ENCODE data around the gene ABHD14A.

ABHD14A gene

DNA sequence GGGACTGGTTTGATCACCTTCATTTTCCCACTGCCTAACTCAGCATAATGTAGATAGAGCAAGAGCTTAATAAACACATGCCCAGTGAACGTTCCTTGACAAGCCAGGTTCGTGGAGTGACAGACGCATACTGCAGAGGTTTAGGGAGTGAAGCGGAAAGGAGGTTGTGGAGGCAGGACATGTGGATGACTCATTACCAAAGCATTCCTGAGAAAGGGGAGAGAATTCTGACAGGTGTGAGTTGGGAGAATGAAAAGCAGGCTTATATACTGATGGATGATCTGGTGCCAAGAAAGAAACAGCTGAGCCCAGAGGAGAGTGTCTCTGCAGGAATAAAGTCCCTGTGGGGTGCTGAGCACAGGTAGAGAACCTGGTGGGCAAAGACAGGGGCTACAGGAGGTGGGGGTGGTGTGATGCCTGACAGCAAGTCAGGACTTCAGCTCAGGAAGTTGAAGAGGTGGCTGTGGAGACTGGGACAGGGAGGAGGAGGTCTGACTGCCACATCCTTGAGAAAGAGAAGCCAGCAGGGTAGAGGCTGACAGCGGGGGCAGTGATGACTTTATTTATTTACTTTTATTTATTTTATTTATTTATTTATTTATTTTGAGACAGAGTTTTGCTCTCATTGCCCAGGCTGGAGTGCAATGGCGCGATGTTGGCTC lies 23.2 kb downstream of the ABHD14A start:
- no peak for DNase-seq

GRCh38 chr3:51998774-51999173 lies 23.9 kb downstream of the ABHD14A start:
- DNase-seq = no peak

- DNase-seq = no peak
Measured at GRCh38 chr3:51999846-52000245, 25.0 kb downstream of the ABHD14A start.

- peak; percentile 91 for DNase-seq
Measured at GRCh38 chr3:52001443-52001974, 26.6 kb downstream of the ABHD14A start.

GRCh38 chr3:52002748-52003147 lies 27.9 kb downstream of the ABHD14A start:
- DNase-seq = no peak

- peak; percentile 88 for DNase-seq
Measured at GRCh38 chr3:52004163-52004787, 29.4 kb downstream of the ABHD14A start.

GRCh38 chr3:52004906-52005395 lies 30.1 kb downstream of the ABHD14A start:
- DNase-seq = no peak

GRCh38 chr3:52005571-52005986 lies 30.7 kb downstream of the ABHD14A start:
- DNase-seq = no peak

DNA sequence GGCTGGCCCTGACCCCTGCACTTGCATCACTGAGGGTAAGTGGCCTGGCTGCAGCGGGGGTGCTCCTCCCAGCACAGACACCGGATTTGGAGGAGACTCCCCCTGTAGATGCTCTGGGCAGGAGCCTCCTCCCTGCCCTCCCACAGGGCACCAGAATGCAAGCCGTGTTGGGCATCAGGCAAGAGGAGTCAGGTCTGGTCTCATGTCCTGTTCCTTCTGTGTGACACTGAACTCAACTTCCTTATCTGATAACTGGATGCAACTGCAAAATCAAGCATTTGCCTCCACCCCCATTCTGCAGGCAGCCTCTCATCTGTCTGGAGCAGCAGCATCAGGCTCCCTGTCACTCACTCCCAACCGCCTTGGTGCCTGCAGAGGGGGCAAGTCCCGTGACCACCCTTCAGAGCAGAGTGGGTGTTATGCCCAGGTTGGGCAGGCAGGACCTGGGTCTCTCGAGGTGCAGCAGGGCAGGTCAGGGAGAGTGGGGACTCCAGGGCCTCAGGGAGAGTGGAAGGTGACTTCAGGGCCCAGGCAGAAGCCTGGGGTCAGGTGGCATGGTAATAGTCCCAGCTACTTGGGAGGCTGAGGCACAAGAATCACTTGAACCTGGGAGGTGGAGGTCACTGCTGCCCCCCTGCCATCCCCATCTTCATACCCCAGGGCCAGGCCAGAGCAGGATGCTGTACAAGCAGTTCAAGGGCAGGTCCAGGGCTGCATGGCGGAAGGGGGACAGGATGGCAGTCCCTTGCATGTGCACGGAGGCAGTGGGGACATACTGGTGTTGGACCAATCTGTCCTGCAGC lies 31.4 kb downstream of the ABHD14A start:
- DNase-seq = no peak

- DNase-seq = no peak
Measured at GRCh38 chr3:52006820-52007133, 31.9 kb downstream of the ABHD14A start.

DNA sequence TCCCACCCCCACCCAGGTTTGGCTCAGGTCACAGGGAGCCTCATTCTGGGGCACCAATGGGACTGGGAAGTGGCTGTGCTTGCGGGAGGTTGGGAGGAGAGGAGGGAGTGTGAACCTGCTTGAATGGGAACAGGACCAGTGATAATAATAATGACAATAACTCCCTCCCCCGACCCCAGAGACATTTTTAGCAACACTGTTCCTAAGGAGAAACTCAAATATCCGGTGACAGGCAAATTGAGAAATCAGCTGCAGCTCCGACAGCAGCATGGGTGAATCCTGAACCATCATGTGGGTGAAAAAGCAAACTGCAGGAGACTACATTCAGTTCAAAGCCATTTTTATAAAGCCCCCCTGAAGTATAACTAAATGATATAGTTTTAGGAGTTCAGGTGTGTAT lies 32.4 kb downstream of the ABHD14A start:
- DNase-seq = no peak

- no peak for DNase-seq
Measured at GRCh38 chr3:52010431-52010830, 35.6 kb downstream of the ABHD14A start.

DNA sequence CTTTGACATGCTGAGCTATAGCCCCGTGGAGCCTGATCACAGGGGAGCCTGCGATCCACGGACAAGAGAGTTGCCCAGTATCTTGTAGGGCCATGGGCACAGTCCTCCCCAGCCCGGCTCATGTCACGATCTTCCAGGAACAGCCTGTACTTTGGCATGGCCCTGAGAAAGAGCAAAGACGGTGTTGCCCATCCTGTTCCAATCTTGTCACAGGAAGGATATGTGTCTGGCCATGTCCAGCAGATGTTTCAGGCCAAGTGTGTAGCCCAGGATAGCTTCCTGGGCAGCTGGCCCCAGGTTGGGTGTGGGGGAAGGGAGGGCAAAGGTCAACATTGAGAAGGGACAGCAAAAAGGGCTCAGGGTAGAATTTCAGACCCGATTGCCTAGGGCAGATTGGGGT lies 37.8 kb downstream of the ABHD14A start:
- no peak for DNase-seq

- no peak for DNase-seq
Measured at GRCh38 chr3:52013802-52014598, 39.1 kb downstream of the ABHD14A start.

DNA sequence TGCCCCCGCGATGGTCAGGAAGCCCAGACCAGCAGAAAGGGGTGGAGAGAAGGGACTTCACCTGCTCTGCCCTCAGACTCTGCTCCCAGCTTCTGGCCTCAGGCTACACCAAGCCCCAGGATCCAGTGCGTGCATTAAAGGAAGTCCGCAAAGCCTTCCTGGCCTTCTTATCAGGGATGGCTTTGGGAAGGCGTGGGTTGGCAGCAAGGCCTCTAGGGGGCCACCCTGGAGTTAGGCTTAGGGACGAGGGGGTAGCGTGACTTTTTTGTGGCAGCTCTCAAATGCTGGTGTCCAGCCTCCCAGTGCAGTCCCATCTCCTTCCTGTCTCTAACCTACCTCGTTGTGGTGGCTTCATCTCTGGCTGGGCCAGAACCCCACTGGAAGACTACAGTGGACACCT lies 39.7 kb downstream of the ABHD14A start:
- no peak for DNase-seq

DNA sequence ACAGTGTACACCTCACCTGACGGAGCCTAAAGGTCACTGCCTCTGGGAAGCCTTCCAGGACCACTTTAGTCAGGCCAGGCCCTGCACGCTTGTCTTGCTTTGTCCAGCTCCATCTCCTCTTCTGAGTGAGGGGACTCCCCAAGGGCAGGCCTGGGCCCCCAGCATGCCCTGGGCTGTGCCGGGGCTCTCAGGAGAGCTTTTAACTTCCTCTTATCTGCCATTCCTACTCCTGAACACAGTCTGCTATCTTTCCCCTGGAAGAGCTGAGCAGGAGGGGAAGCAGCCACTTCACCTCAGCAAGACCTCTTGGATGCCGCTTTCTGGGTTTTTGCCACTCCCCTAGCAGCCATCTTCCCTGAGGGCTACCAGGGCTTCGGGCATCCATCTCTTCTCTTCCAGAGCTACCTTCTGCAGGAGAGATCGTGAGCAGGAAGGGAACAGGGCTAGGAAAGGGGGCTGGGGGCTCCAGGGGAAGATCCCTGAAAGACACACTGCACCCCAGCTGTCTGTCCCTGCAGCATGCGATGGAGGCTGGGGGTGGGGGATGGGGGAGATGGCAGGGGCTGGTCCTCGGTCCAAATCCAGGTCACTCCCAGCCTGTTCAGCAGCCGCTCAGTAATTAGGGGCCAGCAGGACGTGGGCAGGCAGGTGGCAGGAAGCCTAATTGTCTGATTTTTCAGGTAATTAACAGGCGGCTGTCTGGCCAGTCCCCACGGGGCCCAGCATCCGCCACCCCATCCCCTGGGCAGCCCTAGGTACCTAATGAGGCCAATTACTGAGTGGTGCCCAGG lies 40.8 kb downstream of the ABHD14A start:
- no peak for DNase-seq

- DNase-seq = no peak
Measured at GRCh38 chr3:52017586-52017985, 42.7 kb downstream of the ABHD14A start.

DNA sequence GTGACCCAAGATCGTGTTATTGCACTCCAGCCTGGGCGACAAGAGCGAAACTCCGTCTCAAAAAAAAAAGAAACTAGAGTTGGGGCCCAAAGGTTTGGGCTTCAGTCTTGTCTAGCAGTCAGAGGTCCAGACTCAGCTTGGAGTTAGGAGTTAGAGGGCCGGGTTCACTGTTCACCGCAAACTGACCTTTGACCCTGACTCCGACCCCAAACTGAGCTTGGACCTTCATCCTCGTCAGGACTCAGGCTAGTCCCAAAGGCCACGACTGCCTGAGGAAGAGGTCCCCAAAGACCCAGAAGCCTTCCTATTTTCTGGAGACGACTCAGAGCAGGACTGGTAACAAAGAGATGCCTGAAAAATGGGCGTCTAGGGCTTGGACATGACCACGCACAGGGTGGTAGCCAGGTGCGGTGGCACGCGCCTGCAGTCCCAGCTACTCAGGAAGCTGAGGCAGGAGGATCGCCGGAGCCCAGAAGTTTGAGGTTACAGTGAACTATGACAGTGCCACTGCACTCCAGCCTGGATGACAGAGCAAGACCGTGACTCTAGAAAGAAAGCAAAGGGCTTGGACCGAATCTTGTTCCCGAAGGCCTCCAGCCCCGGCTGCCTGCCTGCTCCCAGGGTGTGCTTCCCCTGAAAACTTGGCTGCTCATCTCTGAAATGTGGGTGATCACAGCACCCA lies 43.6 kb downstream of the ABHD14A start:
- DNase-seq = no peak

DNA sequence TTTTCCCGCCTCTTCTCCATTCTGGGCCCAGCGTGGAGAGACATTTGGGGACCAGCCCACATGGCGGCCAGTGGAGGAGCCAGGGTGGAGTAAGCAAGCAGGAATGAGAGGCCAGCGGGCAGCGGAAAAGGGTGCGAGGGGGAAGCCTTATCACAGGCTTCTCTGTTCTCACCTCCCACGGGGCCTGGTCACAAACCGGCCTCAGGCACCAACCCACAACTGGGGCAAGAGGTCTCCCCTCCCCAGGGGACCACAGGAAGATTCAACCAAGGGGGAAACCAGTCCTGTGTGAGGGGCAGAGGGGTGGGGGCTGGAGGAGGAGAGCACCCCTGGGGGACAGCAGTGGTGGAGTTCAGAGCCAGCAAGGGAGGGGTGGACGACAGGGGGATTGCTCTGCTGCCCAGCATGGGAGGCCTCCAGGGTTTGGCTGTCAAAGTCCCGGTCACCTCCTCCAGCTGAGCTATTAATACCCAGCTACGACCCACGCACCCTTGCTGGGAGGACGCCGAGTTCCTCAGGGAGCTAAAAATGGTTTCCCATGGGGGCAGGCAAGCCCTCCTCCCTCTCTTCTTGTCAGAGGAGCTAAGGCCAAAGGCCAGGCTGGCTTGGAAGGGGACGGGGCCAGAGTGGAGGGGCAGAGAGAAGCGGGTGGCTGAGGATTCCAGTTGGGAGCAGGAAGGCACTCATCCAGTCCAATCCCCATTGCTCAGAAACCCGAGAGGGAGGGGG lies 44.7 kb downstream of the ABHD14A start:
- no peak for DNase-seq

DNA sequence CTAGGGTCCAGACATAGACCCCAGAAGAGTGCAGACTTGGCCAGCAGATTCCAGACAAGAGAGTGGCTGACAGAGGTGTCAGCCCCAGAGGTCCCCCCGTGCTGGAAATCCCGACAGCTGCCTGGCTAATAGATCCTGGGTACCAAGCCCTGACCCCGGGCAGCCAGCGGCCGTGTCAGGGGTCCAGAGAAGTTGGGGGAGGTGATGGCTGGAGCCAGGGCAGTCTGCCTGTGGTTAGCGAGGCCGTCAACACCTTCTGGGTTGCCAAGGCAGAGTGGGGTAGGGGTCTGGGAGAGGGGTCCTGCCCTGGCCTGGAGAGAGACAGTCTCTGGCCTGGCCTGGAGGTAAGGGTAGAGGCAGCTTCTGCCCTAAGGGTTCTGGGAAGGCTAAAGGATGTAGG lies 45.9 kb downstream of the ABHD14A start:
- no peak for DNase-seq
